ENCODE results near the gene CPNE6.

CPNE6 gene

GRCh38 chr14:24054646-24055045 lies 16.7 kb upstream of the CPNE6 start:
- DNase-seq (ENCODE audit: low read depth, low spot score), result no peak

GRCh38 chr14:24055971-24056799 lies 15.2 kb upstream of the CPNE6 start:
- no peak for DNase-seq (ENCODE audit: low read depth, low spot score)

DNA sequence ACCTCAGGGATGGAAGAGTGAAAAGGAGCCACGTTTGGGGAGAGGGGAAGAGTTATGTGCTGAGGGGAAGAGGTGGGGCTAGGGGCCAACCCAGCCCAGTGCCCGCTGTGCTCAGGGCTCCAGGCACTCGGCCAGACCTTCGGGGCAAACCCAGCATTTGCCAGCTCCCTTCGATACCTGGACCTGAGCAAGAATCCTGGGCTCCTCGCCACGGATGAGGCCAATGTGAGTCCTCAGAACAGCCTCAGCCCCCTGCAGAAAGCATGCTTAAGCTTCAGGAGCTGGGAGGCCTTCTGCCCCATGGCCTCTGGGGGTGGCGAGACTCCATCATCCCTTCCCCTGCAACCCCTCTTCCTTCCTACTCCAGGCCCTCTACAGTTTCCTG lies 14.6 kb upstream of the CPNE6 start:
- no peak for DNase-seq (ENCODE audit: low read depth, low spot score)

DNA sequence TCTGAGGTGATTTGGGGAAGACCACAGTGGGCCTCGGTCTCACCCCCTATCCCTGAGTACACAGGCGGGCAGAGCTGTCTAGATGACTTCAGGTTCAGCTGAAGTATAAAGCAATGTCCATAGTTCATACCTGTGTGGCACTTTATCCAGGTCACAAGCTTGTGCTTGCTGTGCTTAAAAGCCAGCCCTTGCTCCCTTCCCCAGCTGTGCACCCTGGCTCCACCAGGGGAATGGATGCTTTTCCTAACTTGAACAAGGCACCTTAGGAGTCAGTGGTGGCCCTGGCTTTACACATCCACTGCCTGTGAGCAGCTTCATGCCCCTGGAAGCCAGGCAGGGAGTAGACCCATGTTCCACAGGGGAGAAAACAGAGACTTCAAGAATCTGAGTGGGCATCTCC lies 14.1 kb upstream of the CPNE6 start:
- DNase-seq (ENCODE audit: low read depth, low spot score), result no peak

- no peak for DNase-seq (ENCODE audit: low read depth, low spot score)
Observed at GRCh38 chr14:24057867-24058259, 13.5 kb upstream of the CPNE6 start.

GRCh38 chr14:24058260-24058950 lies 13.0 kb upstream of the CPNE6 start:
- peak; percentile 81 for DNase-seq (ENCODE audit: low read depth, low spot score)

DNA sequence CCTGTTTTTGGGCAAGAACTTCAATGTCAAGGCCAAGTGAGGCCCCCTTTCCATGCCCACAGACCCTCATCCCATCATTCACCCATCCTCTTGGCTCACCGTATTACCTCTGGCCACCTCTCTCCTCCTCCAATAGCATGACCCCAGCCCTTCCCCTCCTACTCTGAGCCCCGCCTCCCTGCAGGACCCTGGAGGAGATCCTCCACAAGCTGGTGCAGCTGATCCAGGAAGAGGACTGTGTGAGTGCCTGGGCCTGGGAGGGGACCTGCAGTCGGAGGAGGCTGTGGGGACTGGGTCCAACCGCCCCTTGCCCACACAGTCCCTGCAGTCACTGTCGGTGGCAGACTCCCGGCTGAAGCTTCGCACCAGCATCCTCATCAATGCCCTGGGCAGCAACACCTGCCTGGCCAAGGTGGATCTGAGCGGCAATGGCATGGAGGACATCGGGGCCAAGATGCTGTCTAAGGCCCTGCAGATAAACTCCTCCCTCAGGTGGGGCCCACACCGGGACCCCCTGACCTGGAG lies 12.3 kb upstream of the CPNE6 start:
- no peak for DNase-seq (ENCODE audit: low read depth, low spot score)

GRCh38 chr14:24059841-24060388 lies 11.4 kb upstream of the CPNE6 start:
- DNase-seq (ENCODE audit: low read depth, low spot score), result no peak

GRCh38 chr14:24060443-24060842 lies 10.9 kb upstream of the CPNE6 start:
- DNase-seq (ENCODE audit: low read depth, low spot score), result no peak

DNA sequence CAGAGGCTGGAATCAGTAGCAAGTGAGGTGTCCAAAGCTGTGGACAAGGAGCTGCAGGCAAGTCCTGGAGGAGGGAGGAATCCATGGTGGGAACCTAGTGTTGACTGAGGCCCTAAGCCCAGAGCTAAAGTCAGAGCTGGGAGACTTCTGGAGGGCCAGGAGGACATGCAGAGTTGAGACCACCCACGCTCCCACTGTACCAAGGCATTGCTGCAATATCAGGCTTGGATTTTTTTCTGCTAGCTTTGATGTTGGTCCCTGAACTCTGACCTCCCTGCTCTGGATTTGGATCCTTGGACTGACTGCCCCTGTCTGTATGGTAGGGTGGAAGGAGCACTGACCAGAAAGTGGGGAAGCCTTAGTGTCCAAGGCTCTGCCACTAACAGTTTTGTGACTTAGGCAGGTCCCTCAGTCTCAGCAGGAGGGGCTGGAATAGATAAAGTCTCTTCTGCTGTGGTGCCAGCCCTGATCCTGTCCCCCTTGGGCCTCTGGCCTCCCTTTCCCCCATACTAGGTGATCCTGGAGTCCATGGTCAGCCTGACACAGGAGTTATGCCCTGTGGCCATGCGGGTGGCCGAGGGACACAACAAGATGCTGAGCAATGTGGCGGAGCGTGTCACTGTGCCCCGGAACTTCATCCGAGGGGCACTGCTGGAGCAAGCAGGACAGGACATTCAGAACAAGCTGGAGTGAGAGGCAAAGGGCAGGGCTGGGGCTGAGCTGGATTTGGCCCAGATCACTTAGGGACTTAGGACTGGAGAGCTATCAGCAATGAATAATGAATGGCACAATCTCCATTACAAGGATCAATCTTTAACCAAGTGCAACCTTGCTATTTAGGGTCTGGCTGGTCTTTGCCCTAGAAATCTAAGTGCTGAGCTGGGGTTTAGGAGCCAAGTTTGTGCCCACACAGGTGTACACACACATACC lies 10.1 kb upstream of the CPNE6 start:
- DNase-seq (ENCODE audit: low read depth, low spot score), result no peak

DNA sequence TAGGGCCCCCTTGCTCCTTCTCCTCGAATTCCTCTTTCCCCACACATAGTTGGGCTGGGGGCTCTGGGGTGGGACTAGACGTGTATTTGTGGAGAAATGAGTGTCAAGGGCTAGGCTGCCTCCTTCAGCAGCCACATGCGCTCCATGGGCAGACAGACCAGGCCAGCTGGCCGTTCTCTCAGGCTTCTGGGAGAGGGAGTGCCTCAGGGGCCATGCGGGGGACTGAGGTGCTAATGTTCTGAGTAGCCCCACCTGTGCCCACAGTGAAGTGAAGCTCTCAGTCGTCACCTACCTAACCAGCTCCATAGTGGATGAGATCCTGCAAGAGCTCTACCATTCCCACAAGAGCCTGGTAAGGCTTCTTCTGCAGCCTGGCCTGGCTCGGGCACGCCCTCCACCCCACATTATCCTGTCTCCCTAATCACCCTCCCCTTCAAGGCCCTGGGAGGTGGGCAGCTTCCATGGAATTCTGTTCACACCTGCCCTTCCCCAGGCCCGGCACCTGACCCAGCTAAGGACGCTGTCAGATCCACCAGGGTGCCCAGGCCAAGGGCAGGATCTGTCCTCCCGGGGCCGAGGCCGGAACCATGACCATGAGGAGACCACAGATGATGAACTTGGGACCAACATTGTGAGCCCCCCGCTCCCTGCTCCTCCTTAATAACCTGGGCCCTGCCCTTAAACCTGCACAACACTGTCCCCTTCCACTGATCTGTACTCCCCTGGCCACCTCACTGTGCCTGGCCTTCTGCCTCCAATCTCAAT lies 9.0 kb upstream of the CPNE6 start:
- no peak for DNase-seq (ENCODE audit: low read depth, low spot score)

- no peak for DNase-seq (ENCODE audit: low read depth, low spot score)
Observed at GRCh38 chr14:24063263-24063836, 8.0 kb upstream of the CPNE6 start.

GRCh38 chr14:24064091-24064795 lies 7.1 kb upstream of the CPNE6 start:
- no peak for DNase-seq (ENCODE audit: low read depth, low spot score)

- no peak for DNase-seq (ENCODE audit: low read depth, low spot score)
Observed at GRCh38 chr14:24064856-24065255, 6.5 kb upstream of the CPNE6 start.

- DNase-seq (ENCODE audit: low read depth, low spot score), result no peak
Observed at GRCh38 chr14:24065408-24065807, 6.0 kb upstream of the CPNE6 start.

- no peak for DNase-seq (ENCODE audit: low read depth, low spot score)
Observed at GRCh38 chr14:24066496-24067132, 4.7 kb upstream of the CPNE6 start.

GRCh38 chr14:24067133-24068082 lies 4.0 kb upstream of the CPNE6 start:
- no peak for DNase-seq (ENCODE audit: low read depth, low spot score)

DNA sequence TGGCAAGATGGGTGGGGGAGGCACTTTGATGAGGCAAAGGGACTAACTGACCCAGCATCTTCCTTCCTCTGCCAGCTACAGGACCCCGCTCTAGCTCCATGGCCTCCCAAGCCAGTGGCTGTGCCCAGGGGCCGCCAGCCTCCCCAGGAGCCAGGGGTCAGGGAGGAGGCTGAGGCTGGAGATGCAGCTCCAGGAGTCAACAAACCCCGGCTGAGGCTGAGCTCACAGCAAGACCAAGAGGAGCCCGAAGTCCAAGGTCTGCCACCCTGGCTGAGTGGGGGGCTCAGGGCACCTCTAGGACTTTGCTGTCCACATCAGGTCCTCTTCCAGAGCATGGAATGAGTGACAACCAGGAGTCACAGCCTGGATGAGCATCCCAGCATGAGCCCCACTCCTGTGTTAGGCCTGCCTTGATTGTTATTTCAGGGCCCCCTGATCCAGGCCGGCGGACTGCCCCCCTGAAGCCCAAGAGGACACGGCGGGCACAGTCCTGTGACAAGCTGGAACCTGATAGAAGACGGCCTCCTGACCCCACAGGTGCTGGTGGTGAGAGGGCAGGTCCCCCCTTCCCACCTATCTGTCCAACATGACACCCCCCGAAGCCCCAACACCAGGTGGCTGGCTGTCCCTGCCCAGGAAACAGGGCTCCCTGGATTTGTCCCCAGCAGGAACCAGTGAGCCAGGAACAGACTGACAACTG lies 2.5 kb upstream of the CPNE6 start:
- DNase-seq (ENCODE audit: low read depth, low spot score), result no peak
